ENCODE data around the gene CBX6. TPM values are rescaled to one million over a fixed set of nuclear protein-coding genes. Genes with fewer than 3 reads are reported as not detected.

CBX6 gene
- total RNA-seq, 1 experiment from 2014 or later, result 55.9 TPM

- Mint-ChIP-seq H3K4me1 (ENCODE audit: low read depth, unreplicated experiment) (peaks cover 13% of the 10 kb centered on the region), H3K4me3 (ENCODE audit: unreplicated experiment) (no peak overlapping the region), H3K36me3 (ENCODE audit: insufficient read depth, unreplicated experiment) (no peaks in the 10 kb centered on the region), H3K9me3 (ENCODE audit: unreplicated experiment) (no peaks in the 10 kb centered on the region), H3K27me3 (ENCODE audit: insufficient read depth, unreplicated experiment) (no peaks in the 10 kb centered on the region), H3K27ac (ENCODE audit: unreplicated experiment) (no peak overlapping the region)
- Histone ChIP-seq H3K4me1 (peaks cover 37% of the 10 kb centered on the region), H3K36me3 (ENCODE audit: control insufficient read depth, insufficient read depth, low read length) (no peaks in the 10 kb centered on the region), H3K9me3 (no peaks in the 10 kb centered on the region), H3K4me3 (ENCODE audit: low read depth, low read length) (no peak overlapping the region), H3K27me3 (replicated peaks; ENCODE audit: control insufficient read depth, insufficient read depth, low read length) (no peaks in the 10 kb centered on the region)
- POLR2A ChIA-PET, result interaction anchor here (0.5 kb wide), 1 partner anchor 40 kb away, joined by 3 read pairs; no protein-coding TSS in a partner anchor
- CTCF ChIA-PET, result no interaction called here
- no TSS peak for BruUV-seq (replicated peaks)
- intact Hi-C loops (cut with micrococcal nuclease; ENCODE audit: unreplicated experiment), result no loop called here
- no peak for DNase-seq
- no peak for TF ChIP-seq CTCF (IDR thresholded peaks at IDR 0.05; ENCODE audit: insufficient read depth in 1 of 2, low read depth in 1 of 2, low read length in 1 of 2, severe bottlenecking in 1 of 2, unreplicated experiment in 1 of 2)
Measured at GRCh38 chr22:38919631-38920190, 47.7 kb upstream of the CBX6 start.

- CTCF ChIA-PET, result no interaction called here
- BruUV-seq (replicated peaks), result no TSS peak
- intact Hi-C loops (cut with micrococcal nuclease; ENCODE audit: unreplicated experiment), result no loop called here
Measured at GRCh38 chr22:38911434-38911833, 39.4 kb upstream of the CBX6 start.

GRCh38 chr22:38907767-38908166, 35.8 kb upstream of the CBX6 start:
- Histone ChIP-seq H3K27me3 (replicated peaks; ENCODE audit: control insufficient read depth, insufficient read depth, low read length) (no peaks in the 10 kb centered on the region), H3K36me3 (ENCODE audit: control insufficient read depth, insufficient read depth, low read length) (no peaks in the 10 kb centered on the region), H3K4me3 (ENCODE audit: low read depth, low read length) (no peak overlapping the region), H3K9me3 (peaks cover 9% of the 10 kb centered on the region), H3K4me1 (no peaks in the 10 kb centered on the region)
- Mint-ChIP-seq H3K4me1 (ENCODE audit: low read depth, unreplicated experiment) (no peaks in the 10 kb centered on the region), H3K36me3 (ENCODE audit: insufficient read depth, unreplicated experiment) (no peaks in the 10 kb centered on the region), H3K4me3 (ENCODE audit: unreplicated experiment) (no peak overlapping the region), H3K27ac (ENCODE audit: unreplicated experiment) (no peak overlapping the region), H3K9me3 (ENCODE audit: unreplicated experiment) (peaks cover 33% of the 10 kb centered on the region), H3K27me3 (ENCODE audit: insufficient read depth, unreplicated experiment) (no peaks in the 10 kb centered on the region)
- BruUV-seq (replicated peaks), result no TSS peak
- no peak for TF ChIP-seq CTCF (IDR thresholded peaks at IDR 0.05; ENCODE audit: insufficient read depth in 1 of 2, low read depth in 1 of 2, low read length in 1 of 2, severe bottlenecking in 1 of 2, unreplicated experiment in 1 of 2)
- intact Hi-C loops (cut with micrococcal nuclease; ENCODE audit: unreplicated experiment), result no loop called here
- DNase-seq, result no peak
- ChIA-PET POLR2A (no interaction called here), CTCF (interaction anchor here (0.9 kb wide), 1 partner anchor 17 kb away, joined by 3 read pairs; no protein-coding TSS in a partner anchor)

More at GRCh38 chr22:38911434-38911833, 39.4 kb upstream of the CBX6 start:
- no peak for DNase-seq
- Mint-ChIP-seq H3K9me3 (ENCODE audit: unreplicated experiment) (peaks cover 33% of the 10 kb centered on the region), H3K4me1 (ENCODE audit: low read depth, unreplicated experiment) (no peaks in the 10 kb centered on the region), H3K27me3 (ENCODE audit: insufficient read depth, unreplicated experiment) (no peaks in the 10 kb centered on the region), H3K36me3 (ENCODE audit: insufficient read depth, unreplicated experiment) (no peaks in the 10 kb centered on the region), H3K4me3 (ENCODE audit: unreplicated experiment) (no peak overlapping the region), H3K27ac (ENCODE audit: unreplicated experiment) (no peak overlapping the region)
- Histone ChIP-seq H3K9me3 (no peaks in the 10 kb centered on the region; the same call in 1 of the 2 replicates), H3K27me3 (replicated peaks; ENCODE audit: control insufficient read depth, insufficient read depth, low read length) (no peaks in the 10 kb centered on the region), H3K36me3 (ENCODE audit: control insufficient read depth, insufficient read depth, low read length) (no peaks in the 10 kb centered on the region), H3K4me1 (no peaks in the 10 kb centered on the region), H3K4me3 (ENCODE audit: low read depth, low read length) (no peak overlapping the region)
- no peak for TF ChIP-seq CTCF (IDR thresholded peaks at IDR 0.05; ENCODE audit: insufficient read depth in 1 of 2, low read depth in 1 of 2, low read length in 1 of 2, severe bottlenecking in 1 of 2, unreplicated experiment in 1 of 2)
- POLR2A ChIA-PET, result no interaction called here
